GM12878 (cell line): ENCODE data around the gene SLC25A42. TPM values are rescaled to one million over a fixed set of nuclear protein-coding genes. Genes with fewer than 3 reads are reported as not detected.

Experiments used
- CBX3 ChIP-seq: fragments of 200-600 bp; sonication (generic); IDR thresholded peaks from 2 replicates; pipeline ENCODE4 v1.6.1; 2016; ENCODE audit warnings: low read depth, borderline replicate concordance
- CREB1 ChIP-seq: IDR thresholded peaks from 2 replicates; pipeline ENCODE4 v1.6.1; 2012; ENCODE audit warnings: low read depth, mild to moderate bottlenecking, inconsistent platforms
- CREM ChIP-seq: IDR thresholded peaks from 2 replicates; pipeline ENCODE4 v1.6.1; 2014; ENCODE audit warnings: antibody characterized with exemption, low read depth
- EED ChIP-seq: sonication (generic); IDR thresholded peaks from 2 replicates; pipeline ENCODE4 v1.6.1; 2016; ENCODE audit warnings: antibody characterized with exemption, low read depth
- KDM1A ChIP-seq: fragments of 200-600 bp; sonication (generic); IDR thresholded peaks from 2 replicates; pipeline ENCODE4 v1.6.1; 2016; ENCODE audit warnings: borderline replicate concordance
- MEF2A ChIP-seq: IDR thresholded peaks from 2 replicates; pipeline ENCODE4 v1.6.1; 2011; ENCODE audit warnings: low read depth, mild to moderate bottlenecking, low read length, moderate library complexity; ENCODE audit not compliant: insufficient read depth
- MTA2 ChIP-seq: fragments of 450-650 bp; IDR thresholded peaks from 2 replicates; pipeline ENCODE4 v1.6.1; 2016; ENCODE audit warnings: low read depth, mild to moderate bottlenecking, moderate library complexity
- PBX3 ChIP-seq: IDR thresholded peaks from 2 replicates; pipeline ENCODE4 v1.6.1; 2011; ENCODE audit warnings: mild to moderate bottlenecking, low read depth, low read length, moderate library complexity; ENCODE audit not compliant: insufficient replicate concordance
- RB1 ChIP-seq: fragments of 450-650 bp; formaldehyde crosslinking; IDR thresholded peaks from 2 replicates; pipeline ENCODE4 v1.6.1; 2017; ENCODE audit warnings: mild to moderate bottlenecking, borderline replicate concordance
- RCOR1 ChIP-seq: conservative IDR thresholded peaks from 2 replicates; pipeline ENCODE4 v1.6.1; 2012; ENCODE audit warnings: low read depth, low read length, improper control_type of control experiment
- REST ChIP-seq: IDR thresholded peaks from 2 replicates; pipeline ENCODE4 v1.6.1; 2012; ENCODE audit warnings: mild to moderate bottlenecking, low read depth, low read length
- SP1 ChIP-seq: IDR thresholded peaks from one replicate; pipeline ENCODE4 v1.6.1; 2011; ENCODE audit warnings: low read depth, low read length
- SPI1 ChIP-seq: IDR thresholded peaks from 2 replicates; pipeline ENCODE4 v1.6.1; 2011; ENCODE audit warnings: low read depth, mild to moderate bottlenecking, low read length, moderate library complexity, borderline replicate concordance; ENCODE audit not compliant: insufficient read depth
- SREBF1 ChIP-seq: IDR thresholded peaks from 2 replicates; pipeline ENCODE4 v1.6.1; 2012; ENCODE audit warnings: mild to moderate bottlenecking, low read length
- TARDBP ChIP-seq: IDR thresholded peaks from 2 replicates; pipeline ENCODE4 v1.6.1; 2016; ENCODE audit warnings: borderline replicate concordance
- ZBTB4 ChIP-seq: fragments of 450-650 bp; formaldehyde crosslinking; IDR thresholded peaks from 2 replicates; pipeline ENCODE4 v1.4.0; 2022; ENCODE audit warnings: mild to moderate bottlenecking, moderate library complexity
- ZBTB40 ChIP-seq: fragments of 450-650 bp; IDR thresholded peaks from 2 replicates; pipeline ENCODE4 v1.6.1; 2016; ENCODE audit warnings: mild to moderate bottlenecking, moderate library complexity, borderline replicate concordance
- ZNF207 ChIP-seq: fragments of 450-650 bp; IDR thresholded peaks from 2 replicates; pipeline ENCODE4 v1.6.1; 2014; ENCODE audit warnings: antibody characterized with exemption, mild to moderate bottlenecking, borderline replicate concordance
- polyA plus RNA-seq, 11 experiments: library from polyadenylated mRNA; depleted of rRNA in 4 of 11; unstranded in 6 of 11; stranded (reverse) in 5 of 11; fragments of >200 nt; fragmentation: Nextera tagmentation in 4 of 11; fragmentation: Illumina TruSeq in 1 of 11; extraction: Ambion mirVana in 4 of 11; extraction: Trizol in 1 of 11; gene quantifications; 1 replicate in 1 of 11; 2 replicates in 10 of 11; pipeline versions ENCODE4 v1.2.1 to v1.2.3, GENCODE V29; 2011 to 2016; ENCODE audit warnings: inconsistent platforms in 2 of 11, missing spikeins in 2 of 11, low read depth in 1 of 11
- total RNA-seq, 4 experiments: library from RNA; depleted of rRNA in 3 of 4; stranded (reverse); fragments of >200 nt in 3 of 4; fragmentation: Illumina TruSeq in 1 of 4; extraction: Trizol in 1 of 4; gene quantifications; 2 replicates each; pipeline versions ENCODE4 v1.2.1 to v1.2.3, GENCODE V29; 2013 to 2021

The SLC25A42 gene
- total and polyA plus RNA-seq, 10 of the 15 experiments (the other 5 are each of a cell fraction or from before 2014, with no cell fraction given), result 0.24 to 19.2 (median 9.6) TPM

GRCh38 chr19:19155495-19156219, 91.9 kb downstream of the SLC25A42 start (continued):
- no peak for TF ChIP-seq PBX3
- no peak for TF ChIP-seq ZBTB4 (CRISPR knock-in tag)
- TF ChIP-seq SPI1, result 0 out of 2 replicates have a peak, but pooled peaks have one; percentile 19
- peak; percentile 35; the same call in 1 of the 2 replicates for TF ChIP-seq MTA2
- no peak for TF ChIP-seq ZNF207
- TF ChIP-seq REST, result no peak
- peak; percentile 63; the same call in 1 of the 2 replicates for TF ChIP-seq CREB1
- TF ChIP-seq CBX3, result no peak
- TF ChIP-seq RB1, result no peak
- TF ChIP-seq CREM, result peak; percentile 48; the same call in 1 of the 2 replicates
- TF ChIP-seq EED, result peak; percentile 80
- TF ChIP-seq MEF2A, result peak; percentile 75
- no peak for TF ChIP-seq KDM1A
- no peak for TF ChIP-seq TARDBP
- 0 out of 2 replicates have a peak, but pooled peaks have one; percentile 17 for TF ChIP-seq RCOR1
- no peak for TF ChIP-seq SP1
- no peak for TF ChIP-seq SREBF1
- no peak for TF ChIP-seq ZBTB40
